ENCODE data around the gene CBFB. TPM values are rescaled to one million over a fixed set of nuclear protein-coding genes. Genes with fewer than 3 reads are reported as not detected.

CBFB gene
- total and polyA plus RNA-seq, 9 of the 15 experiments (the other 6 are each of a cell fraction or from before 2014, with no cell fraction given) = 22.0 to 112 (median 66.5) TPM

- peak; percentile 85 to 96 for TF ChIP-seq UBTF (IDR thresholded peaks at IDR 0.05; ENCODE audit: borderline replicate concordance in 1 of 2, low read depth in 2 of 2, low read length in 2 of 2)
- no peak for TF ChIP-seq THRAP3 (IDR thresholded peaks at IDR 0.05; ENCODE audit: borderline replicate concordance)
- TF ChIP-seq TSC22D4 (tag; IDR thresholded peaks at IDR 0.05) = no peak
- no peak for TF ChIP-seq ARID1B (IDR thresholded peaks at IDR 0.05)
- TF ChIP-seq PKNOX1 (IDR thresholded peaks at IDR 0.05) = no peak
- TF ChIP-seq HNRNPH1 (optimal IDR thresholded peaks at IDR 0.05; ENCODE audit: low read depth, low read length) = no peak
- no peak for TF ChIP-seq RERE (CRISPR knock-in tag; IDR thresholded peaks at IDR 0.05; ENCODE audit: borderline replicate concordance)
- TF ChIP-seq MAFF (IDR thresholded peaks at IDR 0.05; ENCODE audit: low read length) = no peak
- TF ChIP-seq CREB3 (tag; conservative IDR thresholded peaks at IDR 0.05; ENCODE audit: low read depth) = no peak
- TF ChIP-seq ELK1 (CRISPR knock-in tag; IDR thresholded peaks at IDR 0.05) = no peak
- TF ChIP-seq ZNF639 (CRISPR knock-in tag; conservative IDR thresholded peaks at IDR 0.05 in 1 of 2, IDR thresholded peaks at IDR 0.05 in 1 of 2) = peak in 1 of 2 experiments; percentile 46; a peak in 1 of 4 replicates
- no peak for TF ChIP-seq BDP1 (IDR thresholded peaks at IDR 0.05; ENCODE audit: insufficient read depth, insufficient read length)
These were observed 14.9 kb upstream of the CBFB start (continued) for GRCh38 chr16:67013823-67014633.
